Measurements from ENCODE around the gene ADAMTSL3. TPM values are rescaled to one million over a fixed set of nuclear protein-coding genes. Genes with fewer than 3 reads are reported as not detected.
A peak's percentile ranks its signal among the peaks of the same experiment; 100 is the strongest.

Gene ADAMTSL3
- total and polyA plus RNA-seq, 11 donors: 1.3 to 13.2 (median 7.3) TPM

- Histone ChIP-seq H3K27ac (no peak overlapping the region), H3K36me3 (no peaks in the 10 kb centered on the region), H3K4me1 (peaks cover 0 to under 1% (median 0%) of the 10 kb centered on the region in 12 donors), H3K9me3 (no peaks in the 10 kb centered on the region), H3K4me3 (no peak overlapping the region), H3K27me3 (no peaks in the 10 kb centered on the region)
- ATAC-seq (peak in 1 of 4 donors; percentile 10), DNase-seq (no peak)
- 67 to 85% (median 80%) methylated on average over 5 to 6 of the region's 6 CpGs for WGBS, 4 donors
- intact Hi-C loops (cut with DNase I): no loop called here
- TF ChIP-seq POLR2A (IDR thresholded peaks at IDR 0.05): no peak
These were observed 350.0 kb downstream of the ADAMTSL3 start for GRCh38 chr15:84003791-84004503.

- TF ChIP-seq POLR2A (IDR thresholded peaks at IDR 0.05) (no peak), CTCF (IDR thresholded peaks at IDR 0.05) (no peak)
- intact Hi-C loops (cut with DNase I): no loop called here
- Histone ChIP-seq H3K9me3 (peaks cover 0 to 8% (median 0%) of the 10 kb centered on the region in 12 donors), H3K27me3 (no peaks in the 10 kb centered on the region), H3K27ac (no peak overlapping the region), H3K4me3 (no peak overlapping the region), H3K4me1 (peaks cover 0 to 8% (median 0%) of the 10 kb centered on the region in 12 donors), H3K36me3 (no peaks in the 10 kb centered on the region)
- ATAC-seq (no peak), DNase-seq (no peak)
- WGBS, 4 donors: 63 to 73% (median 68%) methylated on average over 4 of the region's 4 CpGs
These were observed 352.5 kb downstream of the ADAMTSL3 start for GRCh38 chr15:84006421-84006820.

GRCh38 chr15:84009616-84010015 is 355.7 kb downstream of the ADAMTSL3 start:
- peak in 3 of 4 donors; percentile 41 to 65 (median 42) for ATAC-seq
- no peak overlapping the region for H3K27ac ChIP-seq
- intact Hi-C loops (cut with DNase I): loop anchor here in 1 of 10 donors (10.0 kb wide), 1 partner anchor 435 kb away; no protein-coding TSS in a partner anchor

DNA sequence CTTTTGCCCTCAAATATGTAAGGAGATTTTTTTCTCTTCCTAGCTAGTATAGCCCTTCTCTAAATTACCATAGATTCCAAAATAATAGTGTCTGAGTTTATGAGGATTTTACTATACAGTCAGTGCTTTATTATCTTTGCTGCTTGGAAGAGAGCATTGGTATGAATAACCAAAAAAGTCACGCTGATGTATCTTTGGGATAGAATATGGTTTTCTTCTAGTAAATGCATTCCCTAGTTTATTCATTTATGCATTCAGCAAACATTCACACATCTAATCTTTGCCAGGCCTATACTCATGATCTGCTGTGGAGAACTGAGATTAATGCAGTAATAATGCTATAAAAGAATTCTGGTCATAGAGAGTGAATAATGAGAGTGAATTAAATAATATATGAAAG is 356.3 kb downstream of the ADAMTSL3 start:
- Histone ChIP-seq H3K4me1 (peaks cover 0 to 8% (median 0%) of the 10 kb centered on the region in 12 donors), H3K36me3 (peaks cover 0 to 14% (median 0%) of the 10 kb centered on the region in 9 donors), H3K27me3 (no peaks in the 10 kb centered on the region), H3K4me3 (no peak overlapping the region), H3K27ac (no peak overlapping the region), H3K9me3 (peaks cover 0 to 23% (median 6%) of the 10 kb centered on the region in 12 donors)
- intact Hi-C loops (cut with DNase I): loop anchor here in 1 of 10 donors (10.0 kb wide), 1 partner anchor 435 kb away; no protein-coding TSS in a partner anchor
- ATAC-seq: no peak
- WGBS, 4 donors: 89 to 96% (median 94%) methylated on average over 1 of the region's 1 CpG
- no peak for DNase-seq
- TF ChIP-seq CTCF (IDR thresholded peaks at IDR 0.05) (no peak), POLR2A (IDR thresholded peaks at IDR 0.05) (no peak)

More at GRCh38 chr15:84009616-84010015, 355.7 kb downstream of the ADAMTSL3 start:
- H3K9me3 ChIP-seq: peaks cover 0 to 23% (median 6%) of the 10 kb centered on the region in 12 donors
- no peaks in the 10 kb centered on the region for H3K27me3 ChIP-seq
- WGBS, 4 donors: 69 to 78% (median 73%) methylated on average over 7 of the region's 7 CpGs
- no peak overlapping the region for H3K4me3 ChIP-seq
- no peak for TF ChIP-seq CTCF (IDR thresholded peaks at IDR 0.05)
- TF ChIP-seq POLR2A (IDR thresholded peaks at IDR 0.05): no peak
- DNase-seq: peak in 2 of 5 donors; percentile 35 to 40
- peaks cover 0 to 12% (median 0%) of the 10 kb centered on the region in 9 donors for H3K36me3 ChIP-seq
- H3K4me1 ChIP-seq: peaks cover 0 to 8% (median 0%) of the 10 kb centered on the region in 12 donors

Measured in heart left ventricle (tissue), 16 donors.